IMR-90 (cell line): ENCODE results near the gene ALDOB. TPM values are rescaled to one million over a fixed set of nuclear protein-coding genes. Genes with fewer than 3 reads are reported as not detected.
A peak's percentile ranks its signal among the peaks of the same experiment; 100 is the strongest.

Experiments used
- ATAC-seq: fragments of 200-7000 bp; cut with Tn5 transposase; 2 replicates; pipeline ENCODE4 v1.9.1; 2020; ENCODE audit warnings: low read depth, mild to moderate bottlenecking, moderate library complexity
- BruUV-seq: library from RNA; stranded (reverse); fragments of 400-500 nt; replicated peaks from 2 replicates; lab custom pipeline; 2021; lab: Mats Ljungman, UMichigan
- CTCF ChIA-PET: fragments of 300-600 bp; formaldehyde crosslinking; extraction: SDS; loops from one replicate; lab custom pipeline; 2021; ENCODE audit warnings: antibody characterized with exemption; lab: Yijun Ruan, JAX
- POLR2A ChIA-PET: fragments of 300-600 bp; sonication (Branson Sonifier 250); formaldehyde crosslinking; loops from one replicate; lab custom pipeline; 2022; ENCODE audit warnings: antibody characterized with exemption; ENCODE audit not compliant: unreplicated experiment; lab: Charles Lee
- DNase-seq: peaks from one replicate; pipeline ENCODE4 v3.0.0; 2013
- H2AFZ ChIP-seq: replicated peaks from 2 replicates; pipeline ENCODE3; 2013; ENCODE audit warnings: low read length, mild to moderate bottlenecking; ENCODE audit not compliant: poor library complexity
- H2AK5ac ChIP-seq: 2 replicates; pipeline ENCODE4 v1.6.1; 2013; ENCODE audit warnings: low read depth, low read length, inconsistent platforms
- H2AK9ac ChIP-seq: replicated peaks from 2 replicates; pipeline ENCODE3; 2013; ENCODE audit warnings: mild to moderate bottlenecking, low read depth, low read length, moderate library complexity; ENCODE audit not compliant: poor library complexity
- H2BK120ac ChIP-seq: 2 replicates; pipeline ENCODE4 v1.6.1; 2013; ENCODE audit warnings: low read depth, low read length, inconsistent platforms
- H2BK15ac ChIP-seq: 3 replicates; pipeline ENCODE4 v1.6.1; 2013; ENCODE audit warnings: low read depth, low read length, inconsistent platforms
- H2BK20ac ChIP-seq: 2 replicates; pipeline ENCODE4 v1.6.1; 2013; ENCODE audit warnings: low read depth, mild to moderate bottlenecking, inconsistent platforms, low read length, moderate library complexity
- H2BK5ac ChIP-seq: 2 replicates; pipeline ENCODE4 v1.6.1; 2013; ENCODE audit warnings: mild to moderate bottlenecking, low read depth, low read length, inconsistent platforms; ENCODE audit not compliant: poor library complexity, severe bottlenecking
- H3K14ac ChIP-seq: replicated peaks from 2 replicates; pipeline ENCODE4 v1.6.1; 2013; ENCODE audit warnings: low read depth, low read length, inconsistent platforms
- H3K18ac ChIP-seq: 2 replicates; pipeline ENCODE4 v1.6.1; 2013; ENCODE audit warnings: low read depth, low read length, control low read depth
- H3K23ac ChIP-seq: 2 replicates; pipeline ENCODE4 v1.6.1; 2013; ENCODE audit warnings: low read depth, low read length, inconsistent platforms
- H3K27ac ChIP-seq: 2 replicates; pipeline ENCODE4 v1.5.1; 2013; ENCODE audit warnings: mild to moderate bottlenecking, control low read depth, low read length; ENCODE audit not compliant: insufficient read depth
- H3K27me3 ChIP-seq: 2 replicates; pipeline ENCODE4 v1.6.1; 2013; ENCODE audit warnings: low read length; ENCODE audit not compliant: control insufficient read depth, insufficient read depth
- H3K36me3 ChIP-seq: 2 replicates; pipeline ENCODE4 v1.6.1; 2013; ENCODE audit warnings: low read length, mixed read lengths; ENCODE audit not compliant: control insufficient read depth, insufficient read depth
- H3K4ac ChIP-seq: 2 replicates; pipeline ENCODE4 v1.6.1; 2013; ENCODE audit warnings: low read depth, low read length, inconsistent platforms
- H3K4me1 ChIP-seq: 2 replicates; pipeline ENCODE4 v1.6.1; 2013; ENCODE audit warnings: low read length, mixed read lengths; ENCODE audit not compliant: control insufficient read depth, insufficient read depth
- H3K4me2 ChIP-seq: 2 replicates; pipeline ENCODE4 v1.6.1; 2013; ENCODE audit warnings: low read depth, mild to moderate bottlenecking, control low read depth, low read length, moderate library complexity
- H3K4me3 ChIP-seq: 2 replicates; pipeline ENCODE4 v1.5.1; 2013; ENCODE audit warnings: low read depth, mild to moderate bottlenecking, control low read depth, low read length, moderate library complexity; ENCODE audit not compliant: insufficient read depth
- H3K56ac ChIP-seq: 2 replicates; pipeline ENCODE4 v1.6.1; 2013; ENCODE audit warnings: low read length, inconsistent platforms; ENCODE audit not compliant: insufficient read depth; ENCODE audit errors: extremely low read depth
- H3K79me1 ChIP-seq, 2 experiments: 2 replicates each; pipeline ENCODE4 v1.6.1; 2013; ENCODE audit warnings: low read length in 2 of 2, inconsistent platforms in 1 of 2, low read depth in 1 of 2
- H3K9ac ChIP-seq: 2 replicates; pipeline ENCODE4 v1.6.1; 2013; ENCODE audit warnings: low read depth, low read length, control low read depth
- H3K9me1 ChIP-seq: 2 replicates; pipeline ENCODE4 v1.6.1; 2013; ENCODE audit warnings: low read length, inconsistent platforms; ENCODE audit not compliant: insufficient read depth
- H3K9me3 ChIP-seq: 2 replicates; pipeline ENCODE4 v1.6.1; 2013; ENCODE audit warnings: low read length; ENCODE audit not compliant: control insufficient read depth, insufficient read depth
- H4K20me1 ChIP-seq: 2 replicates; pipeline ENCODE4 v1.6.1; 2013; ENCODE audit warnings: low read length, inconsistent platforms; ENCODE audit not compliant: insufficient read depth
- H4K5ac ChIP-seq: 2 replicates; pipeline ENCODE4 v1.6.1; 2013; ENCODE audit warnings: mild to moderate bottlenecking, low read depth, low read length, control low read depth
- H4K8ac ChIP-seq, 2 experiments: 2 replicates each; pipeline ENCODE4 v1.6.1; 2013; ENCODE audit warnings: low read depth in 2 of 2, low read length in 2 of 2, control low read depth in 1 of 2, inconsistent platforms in 1 of 2
- H4K91ac ChIP-seq: 2 replicates; pipeline ENCODE4 v1.6.1; 2013; ENCODE audit warnings: low read depth, low read length, inconsistent platforms; ENCODE audit not compliant: insufficient read depth
- CEBPB ChIP-seq: IDR thresholded peaks from 2 replicates; pipeline ENCODE4 v1.6.1; 2012; ENCODE audit warnings: low read depth, low read length, improper control_type of control experiment
- ELK1 ChIP-seq: fragments of 150-350 bp; IDR thresholded peaks from 2 replicates; pipeline ENCODE4 v1.6.1; 2016; ENCODE audit warnings: low read depth, mild to moderate bottlenecking, low read length, moderate library complexity, borderline replicate concordance
- RCOR1 ChIP-seq: IDR thresholded peaks from 2 replicates; pipeline ENCODE4 v1.6.1; 2012; ENCODE audit warnings: mild to moderate bottlenecking, low read length, improper control_type of control experiment; ENCODE audit not compliant: insufficient replicate concordance
- RFX5 ChIP-seq: IDR thresholded peaks from 2 replicates; pipeline ENCODE4 v1.8.0; 2012; ENCODE audit warnings: low read depth, mild to moderate bottlenecking, low read length, moderate library complexity
- WGBS, 2 experiments: methylation state at CpG; one replicate each; pipeline versions ENCODE4 v1.1.5 to v1.1.7; 2013; ENCODE audit warnings: missing lambda C conversion rate in 2 of 2; ENCODE audit not compliant: insufficient read length in 1 of 2; ENCODE audit errors: extremely low coverage in 2 of 2; 5-methylcytosine and 5-hydroxymethylcytosine counted together
- dilution Hi-C: fragments of 300-500 bp; cut with HindIII; formaldehyde crosslinking; loops from one replicate; pipeline ENCODE4 v1.14.3; 2018; ENCODE audit warnings: low sequenced_read_pairs; ENCODE audit not compliant: unreplicated experiment
- in situ Hi-C: fragments of 300-500 bp; cut with MboI; formaldehyde crosslinking; loops from 3 replicates; pipeline ENCODE4 v1.14.3; 2019; ENCODE audit warnings: low sequenced_read_pairs, inconsistent platforms, mixed read lengths
- intact Hi-C: fragments of 100-400 bp; cut with micrococcal nuclease; formaldehyde crosslinking; loops from 2 replicates; pipeline ENCODE4 v1.10.0; 2022
- polyA plus RNA-seq, 3 experiments: library from polyadenylated mRNA; depleted of rRNA; stranded (reverse); fragments of >200 nt; gene quantifications; 2 replicates each; pipeline ENCODE4 v1.2.3, GENCODE V29; 2012; ENCODE audit warnings: low replicate concordance in 1 of 3
- total RNA-seq: library from RNA; depleted of rRNA; stranded (reverse); fragments of >200 nt; gene quantifications from 2 replicates; pipeline ENCODE4 v1.2.3, GENCODE V29; 2012

The ALDOB gene
- total and polyA plus RNA-seq, 2 of the 4 experiments (the other 2 are of a cell fraction) = not detected

GRCh38 chr9:101428909-101429308 lies 6.7 kb downstream of the ALDOB start:
- in situ Hi-C loops = no loop called here

More at GRCh38 chr9:101428909-101429308, 6.7 kb downstream of the ALDOB start:
- Histone ChIP-seq H3K14ac (no peak overlapping the region), H2BK120ac (no peak overlapping the region), H3K4me1 (no peaks in the 10 kb centered on the region), H4K20me1 (no peaks in the 10 kb centered on the region), H3K27me3 (no peaks in the 10 kb centered on the region; the same call in 1 of the 2 replicates), H4K5ac (no peak overlapping the region), H3K27ac (no peak overlapping the region), H3K36me3 (no peaks in the 10 kb centered on the region), H3K79me1 (no peaks in the 10 kb centered on the region), H4K8ac (no peak overlapping the region), H3K18ac (no peak overlapping the region), H3K56ac (no peak overlapping the region), H2AK9ac (no peak overlapping the region), H3K4me2 (no peak overlapping the region), H2BK15ac (no peak overlapping the region), H3K9ac (no peak overlapping the region), H2BK5ac (no peak overlapping the region), H2BK20ac (no peak overlapping the region), H3K23ac (no peak overlapping the region), H3K4me3 (no peak overlapping the region), H3K4ac (no peak overlapping the region), H4K91ac (no peak overlapping the region), H2AK5ac (no peak overlapping the region), H3K9me3 (no peaks in the 10 kb centered on the region), H3K9me1 (no peaks in the 10 kb centered on the region), H2AFZ (no peak overlapping the region)
- intact Hi-C loops = no loop called here
- WGBS, 2 experiments = no CpG with 5 or more reads among the region's 3 CpGs
- no peak for TF ChIP-seq RCOR1
- TF ChIP-seq RFX5 = no peak
- peak; percentile 38; the same call in 1 of the 2 replicates for TF ChIP-seq CEBPB
- TF ChIP-seq ELK1 = no peak
- CTCF ChIA-PET = interaction anchor here (0.7 kb wide), 1 partner anchor 36 kb away, joined by 4 read pairs; no protein-coding TSS in a partner anchor
- POLR2A ChIA-PET = no interaction called here
- ATAC-seq (no peak), DNase-seq (no peak)
- dilution Hi-C loops = no loop called here
- no TSS peak for BruUV-seq
